ENCODE data around the gene MAPT.
"Not testable (repeated sequence)": the region's sequence is repeated elsewhere in the genome, so short reads cannot be mapped to it uniquely, and the experiment has no call there.

Gene MAPT

DNA sequence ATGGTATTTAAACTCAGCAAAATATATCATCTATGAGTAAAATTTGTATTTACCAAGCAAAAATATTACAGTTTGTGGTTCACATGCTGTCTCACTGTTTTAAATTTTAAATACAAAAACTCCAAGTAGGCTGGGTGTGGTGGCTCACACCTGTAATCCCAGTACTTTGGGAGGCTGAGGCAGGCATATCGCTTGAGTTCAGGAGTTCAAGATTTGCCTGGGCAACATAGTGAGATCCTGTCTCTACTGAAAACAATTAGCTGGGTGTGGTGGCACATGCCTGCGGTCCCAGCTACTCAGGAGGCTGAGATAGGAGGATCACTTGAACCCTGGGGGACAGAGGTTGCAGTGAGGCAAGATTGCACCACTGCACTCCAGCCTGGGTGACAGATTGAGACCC, 37.3 kb downstream of the MAPT start:
- no peak overlapping the region for H3K27ac Mint-ChIP-seq

DNA sequence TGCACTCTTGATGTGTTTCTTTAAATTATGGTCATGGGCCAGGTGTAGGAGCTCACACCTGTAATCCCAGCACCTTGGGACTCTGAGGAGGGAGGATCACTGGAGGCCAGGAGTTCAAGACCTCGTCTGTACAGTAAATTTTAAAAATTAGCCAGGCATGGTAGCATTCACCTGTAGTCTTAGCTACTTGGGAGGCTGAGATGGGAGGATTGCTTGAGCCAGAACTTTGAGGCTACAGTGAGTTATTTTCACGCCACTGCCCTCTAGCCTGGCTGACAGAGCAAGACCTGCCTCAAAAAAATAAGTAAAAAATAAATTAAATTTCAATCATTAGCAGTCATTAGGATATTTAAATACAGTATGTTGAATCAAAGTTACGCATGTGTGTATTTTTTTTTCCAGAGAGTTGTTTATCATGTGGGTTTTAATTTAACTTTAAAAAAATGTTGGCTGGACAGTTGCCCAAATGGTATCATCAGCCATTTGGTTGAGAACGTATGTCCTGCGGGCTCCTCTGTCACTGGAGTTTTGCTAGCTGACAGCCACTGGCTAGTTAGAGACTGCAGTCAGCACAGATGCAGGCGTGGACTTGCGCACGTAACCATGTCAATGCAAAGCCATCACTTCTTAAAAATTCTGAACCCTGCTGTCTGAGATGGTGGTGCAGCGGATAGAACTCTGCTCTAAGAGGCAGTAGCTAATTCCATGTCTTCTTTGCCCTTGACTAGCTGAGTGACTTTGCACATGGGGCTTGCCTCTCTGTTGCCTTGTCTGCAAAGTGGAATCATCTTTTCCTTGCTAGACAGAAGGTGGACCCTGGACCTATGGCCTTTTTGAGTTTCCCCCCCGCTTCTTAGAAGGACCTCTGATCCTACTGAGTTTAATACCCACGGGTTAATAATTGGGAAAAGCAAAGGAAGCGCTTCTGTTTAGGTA, 40.0 kb downstream of the MAPT start:
- Mint-ChIP-seq H3K4me3 (no peak overlapping the region), H3K36me3 (ENCODE audit: low read depth) (no peaks in the 10 kb centered on the region), H3K9me3 (no peaks in the 10 kb centered on the region), H3K27me3 (ENCODE audit: low read depth, poor library complexity) (peaks cover 14% of the 10 kb centered on the region), H3K4me1 (peaks cover 23% of the 10 kb centered on the region), H3K27ac (no peak overlapping the region)
- DNase-seq = no peak
- TF ChIP-seq, protein P1, sequence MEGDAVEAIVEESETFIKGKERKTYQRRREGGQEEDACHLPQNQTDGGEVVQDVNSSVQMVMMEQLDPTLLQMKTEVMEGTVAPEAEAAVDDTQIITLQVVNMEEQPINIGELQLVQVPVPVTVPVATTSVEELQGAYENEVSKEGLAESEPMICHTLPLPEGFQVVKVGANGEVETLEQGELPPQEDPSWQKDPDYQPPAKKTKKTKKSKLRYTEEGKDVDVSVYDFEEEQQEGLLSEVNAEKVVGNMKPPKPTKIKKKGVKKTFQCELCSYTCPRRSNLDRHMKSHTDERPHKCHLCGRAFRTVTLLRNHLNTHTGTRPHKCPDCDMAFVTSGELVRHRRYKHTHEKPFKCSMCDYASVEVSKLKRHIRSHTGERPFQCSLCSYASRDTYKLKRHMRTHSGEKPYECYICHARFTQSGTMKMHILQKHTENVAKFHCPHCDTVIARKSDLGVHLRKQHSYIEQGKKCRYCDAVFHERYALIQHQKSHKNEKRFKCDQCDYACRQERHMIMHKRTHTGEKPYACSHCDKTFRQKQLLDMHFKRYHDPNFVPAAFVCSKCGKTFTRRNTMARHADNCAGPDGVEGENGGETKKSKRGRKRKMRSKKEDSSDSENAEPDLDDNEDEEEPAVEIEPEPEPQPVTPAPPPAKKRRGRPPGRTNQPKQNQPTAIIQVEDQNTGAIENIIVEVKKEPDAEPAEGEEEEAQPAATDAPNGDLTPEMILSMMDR (IDR thresholded peaks at IDR 0.05) = no peak

More for the DNA sequence above, 37.3 kb downstream of the MAPT start:
- H3K9me3 Mint-ChIP-seq = no peaks in the 10 kb centered on the region
- H3K4me3 Mint-ChIP-seq = no peak overlapping the region
- peaks cover 14% of the 10 kb centered on the region for H3K27me3 Mint-ChIP-seq (ENCODE audit: low read depth, poor library complexity)
- TF ChIP-seq, protein P1 (IDR thresholded peaks at IDR 0.05) = no peak
- no peak for DNase-seq
- H3K4me1 Mint-ChIP-seq = peaks cover 23% of the 10 kb centered on the region
- H3K36me3 Mint-ChIP-seq (ENCODE audit: low read depth) = no peaks in the 10 kb centered on the region

DNA sequence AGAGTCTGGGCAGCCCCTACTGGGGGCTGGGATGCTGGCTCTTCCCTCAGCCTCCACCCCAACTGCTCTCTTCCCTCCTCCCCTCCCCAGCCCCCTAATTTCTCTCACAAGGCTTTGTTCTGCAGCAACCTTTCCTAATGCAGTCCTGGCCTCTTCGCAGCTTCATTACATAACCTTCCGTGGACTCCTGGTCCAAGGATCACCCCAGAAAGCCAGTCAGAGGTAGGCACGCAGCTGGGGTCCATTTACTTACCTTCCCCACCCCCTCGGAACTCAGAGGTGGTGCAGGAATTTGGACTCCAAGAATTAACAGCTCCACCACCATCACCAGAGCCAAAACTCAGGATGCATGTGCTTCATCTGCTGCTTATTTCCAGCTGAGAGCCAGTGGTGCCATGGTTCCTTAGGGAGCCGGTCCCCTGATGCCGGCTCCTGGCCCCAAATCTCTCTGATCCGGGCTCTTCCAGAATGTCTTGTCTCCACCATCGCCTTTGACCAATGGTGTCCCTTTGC, 40.9 kb downstream of the MAPT start:
- TF ChIP-seq, protein P1 (IDR thresholded peaks at IDR 0.05) = no peak
- no peaks in the 10 kb centered on the region for H3K36me3 Mint-ChIP-seq (ENCODE audit: low read depth)
- no peaks in the 10 kb centered on the region for H3K9me3 Mint-ChIP-seq
- peaks cover 11% of the 10 kb centered on the region for H3K27me3 Mint-ChIP-seq (ENCODE audit: low read depth, poor library complexity)
- no peak overlapping the region for H3K27ac Mint-ChIP-seq
- H3K4me1 Mint-ChIP-seq = peaks cover 18% of the 10 kb centered on the region
- DNase-seq = no peak
- H3K4me3 Mint-ChIP-seq = no peak overlapping the region

DNA sequence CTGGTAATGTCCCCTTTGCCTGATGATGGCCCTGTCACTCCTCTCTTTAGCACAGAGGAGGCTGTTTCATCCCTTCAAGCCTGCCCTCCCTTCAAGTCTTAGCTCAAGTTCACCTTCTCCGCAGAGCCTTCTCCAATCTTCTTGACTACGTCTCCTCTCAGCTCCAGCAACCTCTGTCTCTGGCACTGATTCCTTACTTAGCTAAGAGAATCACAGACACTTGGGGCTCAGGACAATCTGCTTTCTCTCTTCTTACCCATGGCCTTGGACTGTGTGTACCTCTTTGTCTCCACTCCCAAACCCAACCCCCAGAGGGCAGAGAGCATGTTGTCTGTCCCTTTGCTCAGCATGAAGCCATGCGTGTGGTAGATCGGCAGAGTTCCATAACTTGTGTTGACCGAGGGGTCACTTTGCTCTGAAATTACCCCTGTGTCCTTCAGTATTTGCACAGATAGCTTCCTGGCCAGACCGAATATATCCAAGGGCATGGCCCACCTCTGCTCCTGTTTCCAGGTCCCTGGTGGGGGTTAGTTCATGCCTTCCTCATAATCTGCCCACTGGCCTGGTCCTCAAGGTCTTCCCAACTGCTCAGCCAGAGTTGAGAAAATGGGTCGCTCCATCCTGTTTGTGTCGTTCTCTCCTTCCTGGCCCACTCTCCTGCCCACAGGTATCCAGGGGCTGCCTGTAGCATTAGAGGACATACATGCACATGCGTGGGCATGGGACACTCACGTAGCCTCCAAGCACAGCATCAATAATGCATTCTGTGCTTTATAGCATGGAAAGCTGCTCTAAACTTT, 41.6 kb downstream of the MAPT start:
- H3K36me3 Mint-ChIP-seq (ENCODE audit: low read depth) = no peaks in the 10 kb centered on the region
- TF ChIP-seq, protein P1 (IDR thresholded peaks at IDR 0.05) = no peak
- no peak overlapping the region for H3K4me3 Mint-ChIP-seq
- H3K9me3 Mint-ChIP-seq = no peaks in the 10 kb centered on the region
- H3K27me3 Mint-ChIP-seq (ENCODE audit: low read depth, poor library complexity) = peaks cover 11% of the 10 kb centered on the region
- no peak overlapping the region for H3K27ac Mint-ChIP-seq
- peaks cover 12% of the 10 kb centered on the region for H3K4me1 Mint-ChIP-seq
- no peak for DNase-seq

DNA sequence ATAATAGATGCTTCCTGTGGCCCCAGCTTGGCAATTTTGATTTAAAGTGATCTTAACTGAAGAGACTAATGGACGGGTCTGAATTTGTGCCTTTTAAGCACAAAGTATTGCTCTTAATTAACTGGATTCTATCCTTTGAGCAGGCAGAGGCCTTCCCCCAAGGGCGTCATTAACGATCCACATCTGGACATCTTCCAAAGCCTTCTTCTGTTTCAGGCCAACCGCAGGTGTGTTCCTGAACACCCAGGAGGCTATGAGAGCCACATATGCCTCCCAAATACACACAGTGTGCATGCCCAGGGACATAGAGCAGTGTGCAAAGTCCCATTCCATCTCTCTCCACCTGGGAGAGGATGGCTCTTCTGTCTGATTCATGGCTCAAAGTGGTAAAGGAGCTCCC, 42.3 kb downstream of the MAPT start:
- no peak for DNase-seq
- Mint-ChIP-seq H3K36me3 (ENCODE audit: low read depth) (no peaks in the 10 kb centered on the region), H3K27me3 (ENCODE audit: low read depth, poor library complexity) (peaks cover 15% of the 10 kb centered on the region), H3K9me3 (no peaks in the 10 kb centered on the region), H3K4me1 (peaks cover 9% of the 10 kb centered on the region), H3K4me3 (no peak overlapping the region), H3K27ac (no peak overlapping the region)
- TF ChIP-seq, protein P1 (IDR thresholded peaks at IDR 0.05) = no peak

DNA sequence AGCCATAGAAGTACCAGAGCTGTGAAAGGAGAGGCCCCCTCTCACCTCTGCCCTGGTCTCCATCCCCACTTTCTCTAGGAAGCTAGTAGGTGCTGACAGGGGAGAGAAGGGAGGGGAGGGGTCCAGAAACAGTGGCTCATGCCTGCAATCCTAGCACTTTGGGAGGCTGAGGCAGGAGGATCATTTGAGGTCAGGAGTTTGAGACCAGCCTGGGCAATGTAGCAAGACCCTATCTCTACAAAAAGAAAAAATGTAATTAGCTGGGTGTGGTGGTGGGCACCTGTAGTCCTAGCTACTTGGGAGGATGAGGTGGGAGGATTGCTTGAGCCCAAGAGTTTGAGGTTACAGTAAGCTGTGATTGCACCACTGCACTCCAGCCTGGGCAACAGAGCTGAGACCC, 42.8 kb downstream of the MAPT start:
- not testable (repeated sequence) for DNase-seq; H3K36me3 Mint-ChIP-seq (ENCODE audit: low read depth); H3K4me3 Mint-ChIP-seq; H3K27ac Mint-ChIP-seq; H3K4me1 Mint-ChIP-seq; H3K9me3 Mint-ChIP-seq
- peaks cover 20% of the 10 kb centered on the region for H3K27me3 Mint-ChIP-seq (ENCODE audit: low read depth, poor library complexity)
